ENCODE results near the gene CYB5D1.
A peak's percentile ranks its signal among the peaks of the same experiment; 100 is the strongest.

Gene CYB5D1

DNA sequence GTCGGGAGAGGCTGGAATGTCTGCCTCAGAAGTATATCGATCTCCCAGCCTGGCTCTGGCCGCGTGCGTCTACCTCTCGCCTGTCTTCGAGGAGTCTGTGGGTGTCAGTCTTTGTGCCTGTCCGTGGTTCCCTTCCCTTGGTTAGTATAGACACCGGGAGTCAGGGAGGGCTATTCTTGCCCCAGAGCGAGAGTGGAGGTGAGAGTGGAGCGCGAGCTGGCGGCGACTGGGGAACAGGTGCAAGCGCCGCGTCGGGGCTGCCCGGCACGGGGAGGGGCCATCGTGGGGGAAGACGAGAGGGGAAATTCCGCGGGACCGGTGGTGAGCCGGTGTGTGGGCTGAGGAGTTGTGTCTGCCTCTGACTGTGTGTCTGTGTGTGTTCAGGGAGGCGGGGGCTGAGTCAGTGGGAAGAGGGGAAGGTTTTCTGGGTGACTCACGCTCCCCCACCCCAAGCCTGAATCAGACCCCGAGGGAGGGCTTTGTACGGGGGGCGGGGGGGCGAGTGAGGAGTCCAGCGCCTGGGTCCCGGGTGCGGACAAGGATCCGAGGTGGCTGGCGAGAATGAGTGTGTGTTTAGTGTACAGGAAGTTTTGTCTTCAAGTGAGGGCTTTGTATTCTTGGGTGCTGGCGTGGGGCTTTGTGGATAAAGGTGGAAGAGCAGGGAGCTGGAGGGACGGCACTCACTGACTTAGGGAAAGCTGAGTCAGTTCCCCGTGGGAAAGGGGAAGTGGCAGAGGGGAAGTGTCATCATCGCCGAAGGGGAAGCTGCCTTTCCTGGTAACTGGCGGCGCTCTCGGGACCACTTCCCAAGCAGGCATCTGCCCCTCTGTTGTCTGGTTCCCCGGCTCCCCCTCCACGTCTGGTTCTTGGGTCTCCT is 15.2 kb upstream of the CYB5D1 start:
- Mint-ChIP-seq H3K27me3 (no peaks in the 10 kb centered on the region), H3K9me3 (no peaks in the 10 kb centered on the region), H3K4me3 (peak overlapping the region; percentile 92), H3K36me3 (ENCODE audit: insufficient read depth) (peaks cover 64% of the 10 kb centered on the region), H3K27ac (ENCODE audit: low read depth) (peak overlapping the region; percentile 100), H3K4me1 (peaks cover 68% of the 10 kb centered on the region)
- ATAC-seq (replicated peaks; ENCODE audit: extremely low read depth, poor library complexity, severe bottlenecking) (peak; percentile 48), DNase-seq (ENCODE audit: low spot score in 2 of 2) (peak; percentile 92 to 97)

DNA sequence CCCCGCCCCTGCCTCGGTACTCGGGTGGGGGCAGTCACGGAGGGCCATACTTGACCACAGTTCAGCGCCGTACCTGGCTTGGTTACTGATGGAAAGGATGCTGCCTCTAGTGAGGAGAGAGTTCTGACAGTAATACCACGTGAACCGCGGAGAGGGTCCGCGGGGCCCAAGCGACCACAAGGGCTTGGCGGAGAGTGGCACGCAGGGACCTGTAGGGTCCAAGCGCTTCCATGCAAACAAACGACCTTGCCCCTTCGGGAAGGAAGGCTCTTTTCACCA is 14.6 kb upstream of the CYB5D1 start:
- H3K27me3 Mint-ChIP-seq: no peaks in the 10 kb centered on the region
- H3K9me3 Mint-ChIP-seq: no peaks in the 10 kb centered on the region
- H3K4me3 Mint-ChIP-seq: peak overlapping the region; percentile 92
- DNase-seq (ENCODE audit: low spot score in 2 of 2) (no peak), ATAC-seq (replicated peaks; ENCODE audit: extremely low read depth, poor library complexity, severe bottlenecking) (peak; percentile 0)
- H3K4me1 Mint-ChIP-seq: peaks cover 65% of the 10 kb centered on the region
- H3K36me3 Mint-ChIP-seq (ENCODE audit: insufficient read depth): peaks cover 63% of the 10 kb centered on the region
- peak overlapping the region; percentile 100 for H3K27ac Mint-ChIP-seq (ENCODE audit: low read depth)

DNA sequence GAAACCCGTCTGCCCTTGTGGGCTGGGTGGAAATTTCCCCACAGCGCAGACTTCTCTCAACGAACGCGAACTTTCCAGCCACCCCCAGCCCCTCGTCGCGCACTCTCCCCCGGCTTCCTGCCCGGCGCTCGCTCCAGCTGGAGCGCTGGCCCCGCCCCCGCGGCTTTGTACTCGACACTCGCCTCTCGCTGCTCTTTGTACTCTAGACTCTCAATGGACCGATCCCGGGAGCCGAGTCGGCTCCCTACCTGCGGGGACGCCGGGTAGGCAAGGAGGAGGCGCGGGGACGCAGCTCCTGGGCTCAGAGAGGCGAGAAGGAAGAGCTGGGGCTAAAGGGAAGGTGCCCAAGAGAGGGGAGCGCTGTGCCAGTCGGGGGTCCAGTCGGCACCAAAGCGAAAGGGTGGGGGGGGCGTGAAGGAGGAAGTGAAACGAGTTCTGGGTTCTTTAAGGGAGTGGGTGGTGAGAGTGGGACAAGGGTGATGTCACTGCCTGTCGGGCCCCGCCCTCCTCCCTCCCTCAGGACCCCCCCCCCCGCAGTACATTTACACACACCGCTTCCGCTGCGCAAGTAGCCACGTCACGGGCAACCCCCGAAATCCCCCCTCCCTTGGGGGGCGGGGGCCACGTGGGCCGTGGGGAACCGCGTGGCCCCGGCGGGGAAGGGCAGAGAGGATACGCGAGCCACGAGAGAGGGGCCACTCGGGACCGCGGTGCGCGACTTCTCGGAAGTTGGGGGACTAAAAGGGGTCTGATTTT is 14.1 kb upstream of the CYB5D1 start:
- Mint-ChIP-seq H3K4me3 (peak overlapping the region; percentile 92), H3K27me3 (no peaks in the 10 kb centered on the region), H3K36me3 (ENCODE audit: insufficient read depth) (peaks cover 63% of the 10 kb centered on the region), H3K9me3 (no peaks in the 10 kb centered on the region), H3K4me1 (peaks cover 60% of the 10 kb centered on the region), H3K27ac (ENCODE audit: low read depth) (peak overlapping the region; percentile 100)
- ATAC-seq (replicated peaks; ENCODE audit: extremely low read depth, poor library complexity, severe bottlenecking) (peak; percentile 25), DNase-seq (ENCODE audit: low spot score in 2 of 2) (peak; percentile 80 to 93)

DNA sequence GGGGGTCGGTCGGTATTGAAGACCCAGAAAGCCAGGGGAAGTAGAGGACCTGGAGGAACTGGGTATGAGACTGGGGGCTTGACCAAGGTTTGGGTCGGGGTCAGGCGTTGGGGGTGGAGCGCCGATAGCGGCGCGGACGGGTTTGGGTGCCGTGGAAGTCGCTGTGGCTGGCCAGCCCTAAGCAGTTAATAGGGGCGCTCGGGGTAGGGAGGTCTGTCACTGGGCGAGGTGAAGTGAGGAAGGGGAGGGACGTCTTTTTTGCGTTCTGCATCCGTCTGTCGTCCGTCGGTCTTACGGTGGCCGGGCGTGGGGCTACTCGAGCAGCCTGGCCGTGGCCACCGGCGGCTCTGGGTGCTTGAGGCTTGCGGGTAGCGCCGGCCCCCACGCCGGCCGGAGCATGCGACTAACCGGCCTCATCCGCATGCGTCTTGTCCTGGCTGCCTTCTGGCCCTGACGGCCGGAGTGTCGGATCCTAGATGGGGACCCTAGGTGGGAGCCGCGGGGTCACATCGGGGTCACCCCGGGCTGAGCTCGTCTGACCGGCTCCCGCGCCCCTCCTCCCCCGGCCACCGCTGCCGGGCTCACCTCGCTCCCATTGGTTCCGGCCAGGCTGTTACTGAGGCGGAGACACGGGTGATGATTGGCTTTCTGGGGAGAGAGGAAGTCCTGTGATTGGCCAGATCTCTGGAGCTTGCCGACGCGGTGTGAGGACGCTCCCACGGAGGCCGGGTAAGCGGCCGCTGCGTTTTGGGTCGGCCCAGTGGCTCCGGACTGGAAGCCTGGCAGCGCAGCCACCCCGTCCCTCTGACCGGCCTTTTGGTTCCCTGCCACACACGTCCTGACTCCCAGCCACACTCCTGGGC is 13.3 kb upstream of the CYB5D1 start:
- Mint-ChIP-seq H3K4me3 (peak overlapping the region; percentile 92), H3K4me1 (peaks cover 52% of the 10 kb centered on the region), H3K27me3 (no peaks in the 10 kb centered on the region), H3K9me3 (no peaks in the 10 kb centered on the region), H3K36me3 (ENCODE audit: insufficient read depth) (peaks cover 67% of the 10 kb centered on the region), H3K27ac (ENCODE audit: low read depth) (peak overlapping the region; percentile 100)
- peak; percentile 26 for ATAC-seq (replicated peaks; ENCODE audit: extremely low read depth, poor library complexity, severe bottlenecking)
- peak; percentile 63 to 80 for DNase-seq (ENCODE audit: low spot score in 2 of 2)

DNA sequence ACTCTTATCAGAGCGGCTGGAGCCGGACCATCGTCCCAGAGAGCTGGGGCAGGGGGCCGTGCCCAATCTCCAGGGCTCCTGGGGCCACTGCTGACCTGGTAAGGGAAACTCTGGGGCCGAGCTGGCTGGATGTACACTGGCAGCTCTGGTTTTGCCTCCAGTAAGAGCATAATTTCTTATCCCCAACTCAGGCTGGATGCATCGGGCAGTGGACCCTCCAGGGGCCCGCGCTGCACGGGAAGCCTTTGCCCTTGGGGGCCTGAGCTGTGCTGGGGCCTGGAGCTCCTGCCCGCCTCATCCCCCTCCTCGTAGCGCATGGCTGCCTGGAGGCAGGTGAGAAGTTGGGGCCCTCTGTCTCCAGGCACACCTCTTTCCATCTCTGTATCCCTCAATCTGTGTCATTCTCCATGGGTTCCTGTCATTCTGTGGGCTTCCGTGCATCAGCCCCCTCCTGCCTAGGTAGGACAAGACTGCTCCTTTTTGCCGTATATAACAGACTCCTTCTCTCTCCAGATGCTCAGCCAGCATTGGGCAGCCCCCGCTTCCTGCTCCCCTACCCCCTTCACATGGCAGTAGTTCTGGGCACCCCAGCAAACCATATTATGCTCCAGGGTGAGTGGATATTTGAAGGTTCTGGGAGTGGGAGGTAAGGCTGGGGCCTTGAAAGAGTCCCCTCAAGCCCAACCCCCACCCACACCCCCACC is 12.3 kb upstream of the CYB5D1 start:
- Mint-ChIP-seq H3K27ac (ENCODE audit: low read depth) (peak overlapping the region; percentile 100), H3K4me3 (peak overlapping the region; percentile 92), H3K27me3 (no peaks in the 10 kb centered on the region), H3K4me1 (peaks cover 44% of the 10 kb centered on the region), H3K36me3 (ENCODE audit: insufficient read depth) (peaks cover 68% of the 10 kb centered on the region), H3K9me3 (no peaks in the 10 kb centered on the region)
- ATAC-seq (replicated peaks; ENCODE audit: extremely low read depth, poor library complexity, severe bottlenecking): no peak
- no peak for DNase-seq (ENCODE audit: low spot score in 2 of 2)

DNA sequence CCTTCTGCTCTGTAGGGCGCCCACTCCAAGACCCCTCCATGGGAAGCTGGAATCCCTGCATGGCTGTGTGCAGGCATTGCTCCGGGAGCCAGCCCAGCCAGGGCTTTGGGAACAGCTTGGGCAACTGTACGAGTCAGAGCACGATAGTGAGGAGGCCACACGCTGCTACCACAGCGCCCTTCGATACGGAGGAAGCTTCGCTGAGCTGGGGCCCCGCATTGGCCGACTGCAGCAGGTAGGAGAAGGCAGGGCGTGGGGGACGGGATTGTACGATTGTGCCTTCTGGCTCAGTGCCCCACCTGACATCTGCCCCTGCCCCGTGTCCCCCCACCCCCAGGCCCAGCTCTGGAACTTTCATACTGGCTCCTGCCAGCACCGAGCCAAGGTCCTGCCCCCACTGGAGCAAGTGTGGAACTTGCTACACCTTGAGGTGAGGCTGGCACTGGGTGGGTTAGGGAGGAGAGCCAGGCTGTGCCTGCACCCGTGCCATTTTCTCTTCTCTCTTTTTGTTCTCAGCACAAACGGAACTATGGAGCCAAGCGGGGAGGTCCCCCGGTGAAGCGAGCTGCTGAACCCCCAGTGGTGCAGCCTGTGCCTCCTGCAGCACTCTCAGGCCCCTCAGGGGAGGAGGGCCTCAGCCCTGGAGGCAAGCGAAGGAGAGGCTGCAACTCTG is 11.6 kb upstream of the CYB5D1 start:
- Mint-ChIP-seq H3K36me3 (ENCODE audit: insufficient read depth) (peaks cover 66% of the 10 kb centered on the region), H3K27me3 (no peaks in the 10 kb centered on the region), H3K4me3 (peak overlapping the region; percentile 92), H3K9me3 (no peaks in the 10 kb centered on the region), H3K27ac (ENCODE audit: low read depth) (peak overlapping the region; percentile 100), H3K4me1 (peaks cover 42% of the 10 kb centered on the region)
- no peak for DNase-seq (ENCODE audit: low spot score in 2 of 2)
- no peak for ATAC-seq (replicated peaks; ENCODE audit: extremely low read depth, poor library complexity, severe bottlenecking)

DNA sequence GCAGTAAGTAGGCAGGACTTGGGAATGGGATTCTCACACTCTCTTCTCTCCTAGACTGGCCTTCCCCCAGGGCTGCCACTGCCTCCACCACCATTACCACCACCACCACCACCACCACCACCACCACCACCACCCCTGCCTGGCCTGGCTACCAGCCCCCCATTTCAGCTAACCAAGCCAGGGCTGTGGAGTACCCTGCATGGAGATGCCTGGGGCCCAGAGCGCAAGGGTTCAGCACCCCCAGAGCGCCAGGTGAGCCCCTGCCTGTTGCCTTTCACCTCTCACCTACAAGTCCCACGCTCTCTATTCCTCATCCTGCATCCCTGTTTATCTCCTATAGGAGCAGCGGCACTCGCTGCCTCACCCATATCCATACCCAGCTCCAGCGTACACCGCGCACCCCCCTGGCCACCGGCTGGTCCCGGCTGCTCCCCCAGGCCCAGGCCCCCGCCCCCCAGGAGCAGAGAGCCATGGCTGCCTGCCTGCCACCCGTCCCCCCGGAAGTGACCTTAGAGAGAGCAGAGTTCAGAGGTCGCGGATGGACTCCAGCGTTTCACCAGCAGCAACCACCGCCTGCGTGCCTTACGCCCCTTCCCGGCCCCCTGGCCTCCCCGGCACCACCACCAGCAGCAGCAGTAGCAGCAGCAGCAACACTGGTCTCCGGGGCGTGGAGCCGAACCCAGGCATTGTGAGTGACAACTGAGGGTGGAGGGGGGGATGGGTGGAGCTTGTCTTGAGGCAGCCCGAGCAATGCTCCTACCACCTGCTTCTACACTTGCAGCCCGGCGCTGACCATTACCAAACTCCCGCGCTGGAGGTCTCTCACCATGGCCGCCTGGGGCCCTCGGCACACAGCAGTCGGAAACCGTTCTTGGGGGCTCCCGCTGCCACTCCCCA is 10.8 kb upstream of the CYB5D1 start:
- Mint-ChIP-seq H3K27ac (ENCODE audit: low read depth) (peak overlapping the region; percentile 74), H3K9me3 (no peaks in the 10 kb centered on the region), H3K36me3 (ENCODE audit: insufficient read depth) (peaks cover 66% of the 10 kb centered on the region), H3K27me3 (no peaks in the 10 kb centered on the region), H3K4me1 (peaks cover 36% of the 10 kb centered on the region), H3K4me3 (peak overlapping the region; percentile 92)
- no peak for ATAC-seq (replicated peaks; ENCODE audit: extremely low read depth, poor library complexity, severe bottlenecking)
- DNase-seq (ENCODE audit: low spot score in 2 of 2): no peak

DNA sequence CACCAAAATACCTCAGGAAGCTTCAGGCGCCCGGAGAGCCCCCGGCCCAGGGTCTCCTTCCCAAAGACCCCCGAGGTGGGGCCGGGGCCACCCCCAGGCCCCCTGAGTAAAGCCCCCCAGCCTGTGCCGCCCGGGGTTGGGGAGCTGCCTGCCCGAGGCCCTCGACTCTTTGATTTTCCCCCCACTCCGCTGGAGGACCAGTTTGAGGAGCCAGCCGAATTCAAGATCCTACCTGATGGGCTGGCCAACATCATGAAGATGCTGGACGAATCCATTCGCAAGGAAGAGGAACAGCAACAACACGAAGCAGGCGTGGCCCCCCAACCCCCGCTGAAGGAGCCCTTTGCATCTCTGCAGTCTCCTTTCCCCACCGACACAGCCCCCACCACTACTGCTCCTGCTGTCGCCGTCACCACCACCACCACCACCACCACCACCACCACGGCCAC is 9.6 kb upstream of the CYB5D1 start:
- H3K27me3 Mint-ChIP-seq: no peaks in the 10 kb centered on the region
- DNase-seq (ENCODE audit: low spot score in 2 of 2): no peak
- H3K9me3 Mint-ChIP-seq: no peaks in the 10 kb centered on the region
- peaks cover 25% of the 10 kb centered on the region for H3K4me1 Mint-ChIP-seq
- no peak overlapping the region for H3K4me3 Mint-ChIP-seq
- peaks cover 61% of the 10 kb centered on the region for H3K36me3 Mint-ChIP-seq (ENCODE audit: insufficient read depth)
- no peak for ATAC-seq (replicated peaks; ENCODE audit: extremely low read depth, poor library complexity, severe bottlenecking)
- no peak overlapping the region for H3K27ac Mint-ChIP-seq (ENCODE audit: low read depth)

DNA sequence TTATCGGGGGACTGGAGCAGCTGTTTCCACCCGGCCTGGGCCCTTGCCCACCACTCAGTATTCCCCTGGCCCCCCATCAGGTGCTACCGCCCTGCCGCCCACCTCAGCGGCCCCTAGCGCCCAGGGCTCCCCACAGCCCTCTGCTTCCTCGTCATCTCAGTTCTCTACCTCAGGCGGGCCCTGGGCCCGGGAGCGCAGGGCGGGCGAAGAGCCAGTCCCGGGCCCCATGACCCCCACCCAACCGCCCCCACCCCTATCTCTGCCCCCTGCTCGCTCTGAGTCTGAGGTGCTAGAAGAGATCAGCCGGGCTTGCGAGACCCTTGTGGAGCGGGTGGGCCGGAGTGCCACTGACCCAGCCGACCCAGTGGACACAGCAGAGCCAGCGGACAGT is 9.1 kb upstream of the CYB5D1 start:
- ATAC-seq (replicated peaks; ENCODE audit: extremely low read depth, poor library complexity, severe bottlenecking): no peak
- H3K4me3 Mint-ChIP-seq: no peak overlapping the region
- peaks cover 57% of the 10 kb centered on the region for H3K36me3 Mint-ChIP-seq (ENCODE audit: insufficient read depth)
- peaks cover 19% of the 10 kb centered on the region for H3K4me1 Mint-ChIP-seq
- H3K27me3 Mint-ChIP-seq: no peaks in the 10 kb centered on the region
- DNase-seq (ENCODE audit: low spot score in 2 of 2): no peak
- H3K27ac Mint-ChIP-seq (ENCODE audit: low read depth): peak overlapping the region; percentile 13
- no peaks in the 10 kb centered on the region for H3K9me3 Mint-ChIP-seq

DNA sequence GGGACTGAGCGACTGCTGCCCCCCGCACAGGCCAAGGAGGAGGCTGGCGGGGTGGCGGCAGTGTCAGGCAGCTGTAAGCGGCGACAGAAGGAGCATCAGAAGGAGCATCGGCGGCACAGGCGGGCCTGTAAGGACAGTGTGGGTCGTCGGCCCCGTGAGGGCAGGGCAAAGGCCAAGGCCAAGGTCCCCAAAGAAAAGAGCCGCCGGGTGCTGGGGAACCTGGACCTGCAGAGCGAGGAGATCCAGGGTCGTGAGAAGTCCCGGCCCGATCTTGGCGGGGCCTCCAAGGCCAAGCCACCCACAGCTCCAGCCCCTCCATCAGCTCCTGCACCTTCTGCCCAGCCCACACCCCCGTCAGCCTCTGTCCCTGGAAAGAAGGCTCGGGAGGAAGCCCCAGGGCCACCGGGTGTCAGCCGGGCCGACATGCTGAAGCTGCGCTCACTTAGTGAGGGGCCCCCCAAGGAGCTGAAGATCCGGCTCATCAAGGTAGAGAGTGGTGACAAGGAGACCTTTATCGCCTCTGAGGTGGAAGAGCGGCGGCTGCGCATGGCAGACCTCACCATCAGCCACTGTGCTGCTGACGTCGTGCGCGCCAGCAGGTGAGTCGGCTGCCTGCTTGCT is 8.6 kb upstream of the CYB5D1 start:
- Mint-ChIP-seq H3K4me3 (peak overlapping the region; percentile 42), H3K27ac (ENCODE audit: low read depth) (peak overlapping the region; percentile 13), H3K9me3 (no peaks in the 10 kb centered on the region), H3K4me1 (peaks cover 14% of the 10 kb centered on the region), H3K27me3 (no peaks in the 10 kb centered on the region), H3K36me3 (ENCODE audit: insufficient read depth) (peaks cover 55% of the 10 kb centered on the region)
- ATAC-seq (replicated peaks; ENCODE audit: extremely low read depth, poor library complexity, severe bottlenecking) (no peak), DNase-seq (ENCODE audit: low spot score in 2 of 2) (no peak)

Measured in central memory CD8-positive, alpha-beta T cell (primary cell).